Brain microvascular endothelial cell (primary cell): ENCODE measurements around the gene ICE2.

Source experiments
- DNase-seq: peaks from one replicate; pipeline ENCODE4 v3.0.0-alpha.2; 2020
- H3K27ac ChIP-seq: fragments of 250-450 bp; sonication (Bioruptor Pico); 2 replicates; pipeline ENCODE4 v1.5.1; 2020; ENCODE audit warnings: mild to moderate bottlenecking, moderate library complexity
- H3K27me3 ChIP-seq: fragments of 250-450 bp; sonication (Bioruptor Pico); replicated peaks from 2 replicates; pipeline ENCODE4 v1.5.1; 2020; ENCODE audit warnings: mild to moderate bottlenecking
- H3K36me3 ChIP-seq: fragments of 250-450 bp; sonication (Bioruptor Pico); replicated peaks from 2 replicates; pipeline ENCODE4 v1.5.1; 2020; ENCODE audit warnings: mild to moderate bottlenecking
- H3K4me3 ChIP-seq: 2 replicates; pipeline ENCODE4 v1.5.1; 2011; ENCODE audit warnings: low read depth, mild to moderate bottlenecking, control low read depth, low read length, moderate library complexity
- in situ Hi-C: cut with HindIII; loops from 2 replicates; pipeline ENCODE4 v1.10.0; 2017; ENCODE audit warnings: low sequenced_read_pairs, low pct_ligation_motif_present
- TF ChIP-seq, protein P1 (sequence below): IDR thresholded peaks from 2 replicates; pipeline ENCODE4 v1.5.1; 2011; ENCODE audit warnings: low read depth, mild to moderate bottlenecking, moderate library complexity, low read length, control low read depth, inconsistent platforms; ENCODE audit errors: missing control alignments

ICE2 gene

GRCh38 chr15:60486742-60487141 lies 7.8 kb upstream of the ICE2 start:
- TF ChIP-seq, protein P1, sequence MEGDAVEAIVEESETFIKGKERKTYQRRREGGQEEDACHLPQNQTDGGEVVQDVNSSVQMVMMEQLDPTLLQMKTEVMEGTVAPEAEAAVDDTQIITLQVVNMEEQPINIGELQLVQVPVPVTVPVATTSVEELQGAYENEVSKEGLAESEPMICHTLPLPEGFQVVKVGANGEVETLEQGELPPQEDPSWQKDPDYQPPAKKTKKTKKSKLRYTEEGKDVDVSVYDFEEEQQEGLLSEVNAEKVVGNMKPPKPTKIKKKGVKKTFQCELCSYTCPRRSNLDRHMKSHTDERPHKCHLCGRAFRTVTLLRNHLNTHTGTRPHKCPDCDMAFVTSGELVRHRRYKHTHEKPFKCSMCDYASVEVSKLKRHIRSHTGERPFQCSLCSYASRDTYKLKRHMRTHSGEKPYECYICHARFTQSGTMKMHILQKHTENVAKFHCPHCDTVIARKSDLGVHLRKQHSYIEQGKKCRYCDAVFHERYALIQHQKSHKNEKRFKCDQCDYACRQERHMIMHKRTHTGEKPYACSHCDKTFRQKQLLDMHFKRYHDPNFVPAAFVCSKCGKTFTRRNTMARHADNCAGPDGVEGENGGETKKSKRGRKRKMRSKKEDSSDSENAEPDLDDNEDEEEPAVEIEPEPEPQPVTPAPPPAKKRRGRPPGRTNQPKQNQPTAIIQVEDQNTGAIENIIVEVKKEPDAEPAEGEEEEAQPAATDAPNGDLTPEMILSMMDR: no peak
- in situ Hi-C loops: no loop called here
- Histone ChIP-seq H3K36me3 (no peaks in the 10 kb centered on the region), H3K4me3 (no peak overlapping the region), H3K27ac (no peak overlapping the region), H3K27me3 (no peaks in the 10 kb centered on the region)
- DNase-seq: no peak

GRCh38 chr15:60485365-60486055 lies 6.6 kb upstream of the ICE2 start:
- in situ Hi-C loops: no loop called here
- Histone ChIP-seq H3K27ac (no peak overlapping the region), H3K4me3 (no peak overlapping the region), H3K36me3 (no peaks in the 10 kb centered on the region), H3K27me3 (no peaks in the 10 kb centered on the region)
- TF ChIP-seq, protein P1: no peak
- DNase-seq: no peak

GRCh38 chr15:60483042-60483441 lies 4.1 kb upstream of the ICE2 start:
- H3K27me3 ChIP-seq: no peaks in the 10 kb centered on the region
- no peak for DNase-seq
- H3K4me3 ChIP-seq: no peak overlapping the region
- TF ChIP-seq, protein P1: no peak
- no peaks in the 10 kb centered on the region for H3K36me3 ChIP-seq
- no peak overlapping the region for H3K27ac ChIP-seq
- in situ Hi-C loops: no loop called here

DNA sequence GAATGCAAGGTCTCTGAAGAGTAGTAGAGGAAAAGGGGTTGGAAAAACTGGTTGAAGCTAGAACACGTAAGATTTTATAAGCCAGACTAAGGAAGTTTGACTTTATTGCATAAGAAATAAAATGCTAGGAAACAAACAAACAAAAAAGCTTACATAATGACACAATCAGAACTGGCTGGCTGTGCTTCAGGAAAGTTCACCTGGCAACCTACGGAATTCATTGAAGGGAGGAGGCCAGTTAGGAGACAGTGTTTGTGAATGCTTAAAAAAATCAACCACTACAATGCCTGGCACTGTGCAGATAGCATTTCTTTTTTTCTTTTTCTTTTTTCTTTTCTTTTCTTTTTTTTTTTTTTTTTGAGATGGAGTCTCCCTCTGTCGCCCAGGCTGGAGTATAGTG lies 1.9 kb upstream of the ICE2 start:
- no peak overlapping the region for H3K27ac ChIP-seq
- in situ Hi-C loops: no loop called here
- DNase-seq: no peak
- H3K4me3 ChIP-seq: no peak overlapping the region
- TF ChIP-seq, protein P1: no peak
- H3K27me3 ChIP-seq: no peaks in the 10 kb centered on the region
- H3K36me3 ChIP-seq: no peaks in the 10 kb centered on the region

DNA sequence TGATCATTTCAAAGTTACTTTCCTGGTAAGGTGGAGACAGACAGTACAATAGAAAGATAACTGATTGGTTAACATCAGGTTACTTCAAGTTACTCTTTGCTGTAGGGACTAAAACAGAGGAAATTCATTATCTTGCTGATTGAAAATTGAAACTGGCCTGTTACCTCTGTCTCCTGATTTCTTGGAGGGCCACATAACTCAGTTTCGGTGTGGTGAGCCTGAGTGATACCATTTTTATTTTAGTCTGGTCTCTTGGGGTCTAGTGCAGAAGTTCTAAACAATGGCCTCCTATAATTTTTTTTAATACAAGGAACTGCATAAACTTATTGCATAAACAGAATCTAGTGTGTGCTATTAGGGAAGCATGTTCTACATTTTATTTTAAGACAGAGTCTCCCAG lies 1.2 kb upstream of the ICE2 start:
- Histone ChIP-seq H3K27ac (no peak overlapping the region), H3K4me3 (no peak overlapping the region)

More for the DNA sequence above, 1.2 kb upstream of the ICE2 start:
- in situ Hi-C loops: no loop called here
- Histone ChIP-seq H3K27me3 (no peaks in the 10 kb centered on the region), H3K36me3 (no peaks in the 10 kb centered on the region)
- DNase-seq: no peak
- TF ChIP-seq, protein P1: no peak
